Hepatocyte (in vitro differentiated cells): ENCODE results near the gene WFDC10B. TPM values are rescaled to one million over a fixed set of nuclear protein-coding genes. Genes with fewer than 3 reads are reported as not detected.
A peak's percentile ranks its signal among the peaks of the same experiment; 100 is the strongest.
"Not testable (repeated sequence)": the region's sequence is repeated elsewhere in the genome, so short reads cannot be mapped to it uniquely, and the experiment has no call there.

Source experiments
- DNase-seq: peaks from one replicate; pipeline ENCODE4 v3.0.0-alpha.2; 2016; ENCODE audit warnings: low spot score
- H2AFZ ChIP-seq: fragments of 200-600 bp; sonication (generic); 2 replicates; pipeline ENCODE4 v1.6.0; 2016; ENCODE audit warnings: antibody characterized with exemption, mild to moderate bottlenecking
- H3K27ac ChIP-seq: fragments of 200-600 bp; sonication (generic); 2 replicates; pipeline ENCODE4 v1.5.1; 2016; ENCODE audit warnings: mild to moderate bottlenecking
- H3K27me3 ChIP-seq: fragments of 200-600 bp; sonication (generic); 2 replicates; pipeline ENCODE4 v1.6.1; 2016
- H3K36me3 ChIP-seq: fragments of 200-600 bp; sonication (generic); replicated peaks from 2 replicates; pipeline ENCODE4 v1.5.1; 2016; ENCODE audit warnings: low read depth; ENCODE audit not compliant: insufficient read depth
- H3K4me1 ChIP-seq: fragments of 200-600 bp; sonication (generic); 2 replicates; pipeline ENCODE4 v1.5.1; 2016; ENCODE audit warnings: mild to moderate bottlenecking, moderate library complexity; ENCODE audit not compliant: insufficient read depth
- H3K4me2 ChIP-seq: fragments of 200-600 bp; sonication (generic); 2 replicates; pipeline ENCODE4 v1.6.0; 2016
- H3K4me3 ChIP-seq: fragments of 200-600 bp; sonication (generic); 2 replicates; pipeline ENCODE4 v1.5.1; 2016; ENCODE audit warnings: mild to moderate bottlenecking
- H3K79me2 ChIP-seq: fragments of 200-600 bp; sonication (generic); 2 replicates; pipeline ENCODE4 v1.6.0; 2017; ENCODE audit warnings: mild to moderate bottlenecking
- H3K9me2 ChIP-seq: fragments of 200-600 bp; sonication (generic); replicated peaks from 2 replicates; pipeline ENCODE4 v1.6.0; 2017; ENCODE audit warnings: mild to moderate bottlenecking; ENCODE audit not compliant: insufficient read depth
- H3K9me3 ChIP-seq: fragments of 200-600 bp; sonication (generic); 2 replicates; pipeline ENCODE4 v1.5.1; 2016; ENCODE audit warnings: low read depth, mild to moderate bottlenecking
- H4K20me1 ChIP-seq: fragments of 200-600 bp; sonication (generic); 2 replicates; pipeline ENCODE4 v1.6.0; 2016; ENCODE audit warnings: mild to moderate bottlenecking; ENCODE audit not compliant: insufficient read depth, poor library complexity, severe bottlenecking
- CTCF ChIP-seq: fragments of 200-600 bp; sonication (generic); IDR thresholded peaks from 2 replicates; pipeline ENCODE4 v1.5.1; 2016; ENCODE audit warnings: antibody characterized with exemption, mild to moderate bottlenecking; ENCODE audit not compliant: poor library complexity
- EZH2 ChIP-seq: fragments of 200-600 bp; sonication (generic); IDR thresholded peaks from 2 replicates; pipeline ENCODE4 v1.6.1; 2016; ENCODE audit warnings: antibody characterized with exemption, mild to moderate bottlenecking, borderline replicate concordance
- EZH2phosphoT487 ChIP-seq: fragments of 200-600 bp; sonication (generic); IDR thresholded peaks from one replicate; pipeline ENCODE4 v1.6.1; 2018; ENCODE audit warnings: antibody characterized with exemption, mild to moderate bottlenecking, low read depth, moderate library complexity; ENCODE audit not compliant: unreplicated experiment, severe bottlenecking
- WGBS: methylation state at CpG from one replicate; pipeline ENCODE4 v1.1.6; 2016; ENCODE audit warnings: low lambda C conversion rate; ENCODE audit errors: missing lambda C conversion rate; 5-methylcytosine and 5-hydroxymethylcytosine counted together
- polyA plus RNA-seq: library from polyadenylated mRNA; unstranded; fragments of >200 nt; fragmentation: Nextera tagmentation; extraction: Ambion mirVana; gene quantifications from 2 replicates; pipeline ENCODE4 v1.2.1, GENCODE V29; 2016
- total RNA-seq: library from RNA; depleted of rRNA; stranded (reverse); fragments of >200 nt; gene quantifications from 2 replicates; pipeline ENCODE4 v1.2.3, GENCODE V29; 2014

Gene WFDC10B
- total and polyA plus RNA-seq, 2 experiments from 2014 or later, result 1.9 to 2.6 TPM

GRCh38 chr20:45685896-45686295, 18.9 kb downstream of the WFDC10B start:
- no peak for TF ChIP-seq CTCF
- no peak for TF ChIP-seq EZH2
- TF ChIP-seq EZH2phosphoT487, result no peak
- Histone ChIP-seq H3K27me3 (no peaks in the 10 kb centered on the region), H3K9me2 (no peaks in the 10 kb centered on the region), H4K20me1 (no peaks in the 10 kb centered on the region), H3K4me3 (no peak overlapping the region), H3K36me3 (no peaks in the 10 kb centered on the region), H3K4me1 (no peaks in the 10 kb centered on the region), H3K27ac (no peak overlapping the region), H3K4me2 (no peak overlapping the region), H3K79me2 (no peaks in the 10 kb centered on the region), H2AFZ (no peak overlapping the region), H3K9me3 (no peaks in the 10 kb centered on the region)
- WGBS, result 68% methylated on average over 3 of the region's 3 CpGs
- peak; percentile 10 for DNase-seq

DNA sequence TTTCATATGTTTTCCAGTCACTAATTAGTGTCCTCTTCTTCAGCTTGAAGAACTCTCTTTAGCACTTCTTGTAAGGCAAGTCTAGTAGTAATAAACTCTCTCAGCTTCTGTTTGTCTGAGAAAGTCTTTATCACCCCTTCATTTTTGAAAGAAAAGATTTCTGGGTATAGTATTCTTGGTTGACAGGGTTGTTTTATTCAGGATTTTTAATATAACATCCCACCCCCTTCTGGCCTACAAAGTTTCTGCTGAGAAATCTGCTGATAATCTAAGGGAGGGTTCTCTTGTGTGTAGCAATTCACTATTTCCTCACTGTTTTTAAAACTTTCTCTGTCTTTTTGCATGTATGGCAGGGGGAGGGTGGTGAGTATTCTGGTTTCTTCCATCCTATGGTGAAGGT, 25.2 kb downstream of the WFDC10B start:
- TF ChIP-seq CTCF (no peak), EZH2 (no peak), EZH2phosphoT487 (no peak)
- H3K4me1 ChIP-seq, result no peaks in the 10 kb centered on the region
- no peak overlapping the region for H3K27ac ChIP-seq
- H2AFZ ChIP-seq, result no peak overlapping the region
- H3K27me3 ChIP-seq, result no peaks in the 10 kb centered on the region
- DNase-seq, result no peak
- no peaks in the 10 kb centered on the region for H3K79me2 ChIP-seq
- H3K4me2 ChIP-seq, result no peak overlapping the region
- no peaks in the 10 kb centered on the region for H3K36me3 ChIP-seq
- no peaks in the 10 kb centered on the region for H3K9me2 ChIP-seq
- H3K9me3 ChIP-seq, result no peaks in the 10 kb centered on the region
- no peak overlapping the region for H3K4me3 ChIP-seq
- no peaks in the 10 kb centered on the region for H4K20me1 ChIP-seq

DNA sequence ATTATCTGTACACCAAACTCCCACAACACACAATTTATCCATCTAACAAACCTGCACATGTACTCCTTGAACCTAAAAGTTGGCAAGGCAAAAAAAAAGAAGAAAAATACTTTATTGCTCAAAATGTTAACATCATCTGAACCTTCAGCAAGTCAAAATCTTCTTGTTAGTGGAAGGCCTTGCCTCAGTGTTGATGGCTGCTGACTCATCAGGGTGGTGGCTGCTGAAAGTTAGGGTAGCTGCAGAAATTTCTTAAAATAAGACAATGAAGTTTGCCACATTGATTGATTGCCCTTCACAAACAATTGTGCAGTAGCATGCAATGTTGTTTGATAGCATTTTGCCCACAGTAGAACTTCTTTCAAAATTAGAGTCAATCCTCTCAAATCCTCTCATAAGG, 32.1 kb downstream of the WFDC10B start:
- Histone ChIP-seq H4K20me1 (no peaks in the 10 kb centered on the region), H3K4me2 (no peak overlapping the region), H3K4me1 (no peaks in the 10 kb centered on the region), H3K4me3 (no peak overlapping the region), H3K36me3 (no peaks in the 10 kb centered on the region), H3K79me2 (no peaks in the 10 kb centered on the region), H3K9me2 (no peaks in the 10 kb centered on the region), H3K27ac (no peak overlapping the region), H3K9me3 (no peaks in the 10 kb centered on the region), H3K27me3 (no peaks in the 10 kb centered on the region), H2AFZ (no peak overlapping the region)
- DNase-seq, result no peak
- TF ChIP-seq EZH2, result no peak
- no peak for TF ChIP-seq CTCF
- TF ChIP-seq EZH2phosphoT487, result no peak

- Histone ChIP-seq H3K36me3 (no peaks in the 10 kb centered on the region), H3K4me3 (no peak within 1 kb of the TSS), H3K79me2 (no peaks in the 10 kb centered on the region), H3K27ac (no peak within 1 kb of the TSS), H3K9me2 (no peaks in the 10 kb centered on the region), H3K4me1 (no peaks in the 10 kb centered on the region), H3K27me3 (no peaks in the 10 kb centered on the region), H3K4me2 (no peak within 1 kb of the TSS), H2AFZ (no peak within 1 kb of the TSS), H3K9me3 (no peaks in the 10 kb centered on the region), H4K20me1 (no peaks in the 10 kb centered on the region)
- TF ChIP-seq CTCF (no peak), EZH2 (no peak), EZH2phosphoT487 (no peak)
- DNase-seq, result no peak
- WGBS, result 93% methylated on average over 1 of the region's 1 CpG
Measured at GRCh38 chr20:45670139-45670538, 34.7 kb downstream of the WFDC10B start, which contains the start of gene WFDC11. WFDC11 (minus strand) TSS chr20:45670239; CDS start chr20:45650600, 19,639 bp downstream.

- H3K9me2 ChIP-seq, H3K36me3 ChIP-seq, H2AFZ ChIP-seq, H3K9me3 ChIP-seq, H3K27me3 ChIP-seq, H3K79me2 ChIP-seq, H3K27ac ChIP-seq, H3K4me2 ChIP-seq, H3K4me3 ChIP-seq, H3K4me1 ChIP-seq, H4K20me1 ChIP-seq, DNase-seq: not testable (repeated sequence)
- WGBS, result 83% methylated on average over 2 of the region's 3 CpGs
Measured at GRCh38 chr20:45657038-45657437, 47.8 kb downstream of the WFDC10B start.

GRCh38 chr20:45651726-45652125, 53.1 kb downstream of the WFDC10B start:
- H3K4me3 ChIP-seq, H3K27ac ChIP-seq, H3K79me2 ChIP-seq, H3K36me3 ChIP-seq, H3K9me2 ChIP-seq, H2AFZ ChIP-seq, H4K20me1 ChIP-seq, H3K4me2 ChIP-seq, H3K9me3 ChIP-seq, DNase-seq, H3K4me1 ChIP-seq, H3K27me3 ChIP-seq: not testable (repeated sequence)
- WGBS, result 80% methylated on average over 7 of the region's 7 CpGs
